ENCODE results near the gene VAV3. TPM values are rescaled to one million over a fixed set of nuclear protein-coding genes. Genes with fewer than 3 reads are reported as not detected.

Gene VAV3
- total and polyA plus RNA-seq, 2 of the 8 experiments (the other 6 are each of a cell fraction or from before 2014, with no cell fraction given): 2.9 to 7.9 TPM

DNA sequence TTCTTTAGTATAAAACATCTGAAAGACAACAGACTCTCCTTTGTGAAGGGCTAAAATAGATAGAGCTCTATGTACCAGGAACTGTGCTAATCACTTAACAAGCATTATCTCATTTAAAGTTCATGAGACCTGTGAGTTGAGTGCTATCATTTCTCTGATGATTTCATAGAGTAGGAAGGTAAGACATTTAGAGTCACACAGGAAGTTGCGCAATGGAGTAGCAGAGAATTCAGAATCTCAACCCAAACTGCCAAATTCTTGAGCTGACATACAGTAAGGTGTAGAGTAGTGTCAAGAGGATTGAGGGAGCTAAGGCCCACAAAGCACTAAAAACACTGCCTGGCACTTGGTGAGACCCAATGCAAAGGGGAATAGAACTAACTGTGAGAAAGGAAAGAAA is 439.8 kb downstream of the VAV3 start (continued):
- TF ChIP-seq, protein P1, sequence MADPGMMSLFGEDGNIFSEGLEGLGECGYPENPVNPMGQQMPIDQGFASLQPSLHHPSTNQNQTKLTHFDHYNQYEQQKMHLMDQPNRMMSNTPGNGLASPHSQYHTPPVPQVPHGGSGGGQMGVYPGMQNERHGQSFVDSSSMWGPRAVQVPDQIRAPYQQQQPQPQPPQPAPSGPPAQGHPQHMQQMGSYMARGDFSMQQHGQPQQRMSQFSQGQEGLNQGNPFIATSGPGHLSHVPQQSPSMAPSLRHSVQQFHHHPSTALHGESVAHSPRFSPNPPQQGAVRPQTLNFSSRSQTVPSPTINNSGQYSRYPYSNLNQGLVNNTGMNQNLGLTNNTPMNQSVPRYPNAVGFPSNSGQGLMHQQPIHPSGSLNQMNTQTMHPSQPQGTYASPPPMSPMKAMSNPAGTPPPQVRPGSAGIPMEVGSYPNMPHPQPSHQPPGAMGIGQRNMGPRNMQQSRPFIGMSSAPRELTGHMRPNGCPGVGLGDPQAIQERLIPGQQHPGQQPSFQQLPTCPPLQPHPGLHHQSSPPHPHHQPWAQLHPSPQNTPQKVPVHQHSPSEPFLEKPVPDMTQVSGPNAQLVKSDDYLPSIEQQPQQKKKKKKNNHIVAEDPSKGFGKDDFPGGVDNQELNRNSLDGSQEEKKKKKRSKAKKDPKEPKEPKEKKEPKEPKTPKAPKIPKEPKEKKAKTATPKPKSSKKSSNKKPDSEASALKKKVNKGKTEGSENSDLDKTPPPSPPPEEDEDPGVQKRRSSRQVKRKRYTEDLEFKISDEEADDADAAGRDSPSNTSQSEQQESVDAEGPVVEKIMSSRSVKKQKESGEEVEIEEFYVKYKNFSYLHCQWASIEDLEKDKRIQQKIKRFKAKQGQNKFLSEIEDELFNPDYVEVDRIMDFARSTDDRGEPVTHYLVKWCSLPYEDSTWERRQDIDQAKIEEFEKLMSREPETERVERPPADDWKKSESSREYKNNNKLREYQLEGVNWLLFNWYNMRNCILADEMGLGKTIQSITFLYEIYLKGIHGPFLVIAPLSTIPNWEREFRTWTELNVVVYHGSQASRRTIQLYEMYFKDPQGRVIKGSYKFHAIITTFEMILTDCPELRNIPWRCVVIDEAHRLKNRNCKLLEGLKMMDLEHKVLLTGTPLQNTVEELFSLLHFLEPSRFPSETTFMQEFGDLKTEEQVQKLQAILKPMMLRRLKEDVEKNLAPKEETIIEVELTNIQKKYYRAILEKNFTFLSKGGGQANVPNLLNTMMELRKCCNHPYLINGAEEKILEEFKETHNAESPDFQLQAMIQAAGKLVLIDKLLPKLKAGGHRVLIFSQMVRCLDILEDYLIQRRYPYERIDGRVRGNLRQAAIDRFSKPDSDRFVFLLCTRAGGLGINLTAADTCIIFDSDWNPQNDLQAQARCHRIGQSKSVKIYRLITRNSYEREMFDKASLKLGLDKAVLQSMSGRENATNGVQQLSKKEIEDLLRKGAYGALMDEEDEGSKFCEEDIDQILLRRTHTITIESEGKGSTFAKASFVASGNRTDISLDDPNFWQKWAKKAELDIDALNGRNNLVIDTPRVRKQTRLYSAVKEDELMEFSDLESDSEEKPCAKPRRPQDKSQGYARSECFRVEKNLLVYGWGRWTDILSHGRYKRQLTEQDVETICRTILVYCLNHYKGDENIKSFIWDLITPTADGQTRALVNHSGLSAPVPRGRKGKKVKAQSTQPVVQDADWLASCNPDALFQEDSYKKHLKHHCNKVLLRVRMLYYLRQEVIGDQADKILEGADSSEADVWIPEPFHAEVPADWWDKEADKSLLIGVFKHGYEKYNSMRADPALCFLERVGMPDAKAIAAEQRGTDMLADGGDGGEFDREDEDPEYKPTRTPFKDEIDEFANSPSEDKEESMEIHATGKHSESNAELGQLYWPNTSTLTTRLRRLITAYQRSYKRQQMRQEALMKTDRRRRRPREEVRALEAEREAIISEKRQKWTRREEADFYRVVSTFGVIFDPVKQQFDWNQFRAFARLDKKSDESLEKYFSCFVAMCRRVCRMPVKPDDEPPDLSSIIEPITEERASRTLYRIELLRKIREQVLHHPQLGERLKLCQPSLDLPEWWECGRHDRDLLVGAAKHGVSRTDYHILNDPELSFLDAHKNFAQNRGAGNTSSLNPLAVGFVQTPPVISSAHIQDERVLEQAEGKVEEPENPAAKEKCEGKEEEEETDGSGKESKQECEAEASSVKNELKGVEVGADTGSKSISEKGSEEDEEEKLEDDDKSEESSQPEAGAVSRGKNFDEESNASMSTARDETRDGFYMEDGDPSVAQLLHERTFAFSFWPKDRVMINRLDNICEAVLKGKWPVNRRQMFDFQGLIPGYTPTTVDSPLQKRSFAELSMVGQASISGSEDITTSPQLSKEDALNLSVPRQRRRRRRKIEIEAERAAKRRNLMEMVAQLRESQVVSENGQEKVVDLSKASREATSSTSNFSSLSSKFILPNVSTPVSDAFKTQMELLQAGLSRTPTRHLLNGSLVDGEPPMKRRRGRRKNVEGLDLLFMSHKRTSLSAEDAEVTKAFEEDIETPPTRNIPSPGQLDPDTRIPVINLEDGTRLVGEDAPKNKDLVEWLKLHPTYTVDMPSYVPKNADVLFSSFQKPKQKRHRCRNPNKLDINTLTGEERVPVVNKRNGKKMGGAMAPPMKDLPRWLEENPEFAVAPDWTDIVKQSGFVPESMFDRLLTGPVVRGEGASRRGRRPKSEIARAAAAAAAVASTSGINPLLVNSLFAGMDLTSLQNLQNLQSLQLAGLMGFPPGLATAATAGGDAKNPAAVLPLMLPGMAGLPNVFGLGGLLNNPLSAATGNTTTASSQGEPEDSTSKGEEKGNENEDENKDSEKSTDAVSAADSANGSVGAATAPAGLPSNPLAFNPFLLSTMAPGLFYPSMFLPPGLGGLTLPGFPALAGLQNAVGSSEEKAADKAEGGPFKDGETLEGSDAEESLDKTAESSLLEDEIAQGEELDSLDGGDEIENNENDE (IDR thresholded peaks at IDR 0.05; ENCODE audit: insufficient replicate concordance, low read length): no peak
- no peak for TF ChIP-seq CHD1 (IDR thresholded peaks at IDR 0.05; ENCODE audit: low read depth, low read length)
